Sigmoid colon (tissue), 7 donors: ENCODE results near the gene RIMKLA. TPM values are rescaled to one million over a fixed set of nuclear protein-coding genes. Genes with fewer than 3 reads are reported as not detected.

Experiments used
- DNase-seq: peaks from one replicate; pipeline ENCODE4 v3.0.0-alpha.2; 2019
- H3K27ac ChIP-seq, 4 donors: fragments of 200-600 bp; sonication (generic); one replicate each; pipeline ENCODE4 v1.5.1; 2016 to 2019; ENCODE audit warnings: mild to moderate bottlenecking in 1 of 4
- H3K27me3 ChIP-seq, 3 donors: fragments of 200-600 bp; sonication (generic); one replicate each; pipeline ENCODE4 v1.5.1; 2019; ENCODE audit warnings: mild to moderate bottlenecking in 1 of 3
- H3K36me3 ChIP-seq, 4 donors: fragments of 200-600 bp; sonication (generic); one replicate each; pipeline ENCODE4 v1.5.1; 2016 to 2019
- H3K4me1 ChIP-seq, 4 donors: fragments of 200-600 bp; sonication (generic); one replicate each; pipeline ENCODE4 v1.5.1; 2017 to 2019
- H3K4me3 ChIP-seq, 4 donors: fragments of 200-600 bp; sonication (generic); one replicate each; pipeline ENCODE4 v1.5.1; 2017 to 2019; ENCODE audit warnings: mild to moderate bottlenecking in 2 of 4, moderate library complexity in 1 of 4
- H3K9me3 ChIP-seq, 4 donors: fragments of 200-600 bp in 3 of 4; sonication (generic) in 3 of 4; one replicate each; pipeline versions ENCODE4 v1.5.1 to v1.6.1; 2013 to 2019
- CTCF ChIP-seq, 4 experiments: fragments of 450-650 bp in 3 of 4; fragments of 200-600 bp in 1 of 4; IDR thresholded peaks; one replicate each; pipeline ENCODE4 v1.5.1; 2016 to 2019; ENCODE audit warnings: antibody characterized with exemption in 4 of 4, mild to moderate bottlenecking in 3 of 4, moderate library complexity in 2 of 4
- EP300 ChIP-seq, 4 donors: sonication (generic); formaldehyde crosslinking; IDR thresholded peaks; one replicate each; pipeline ENCODE4 v1.6.1; 2017; ENCODE audit warnings: antibody characterized with exemption in 4 of 4
- POLR2A ChIP-seq, 2 donors: fragments of 450-650 bp; IDR thresholded peaks; one replicate each; pipeline ENCODE4 v1.6.1; 2016; ENCODE audit warnings: antibody characterized with exemption in 2 of 2, mild to moderate bottlenecking in 2 of 2, moderate library complexity in 2 of 2
- POLR2AphosphoS5 ChIP-seq, 4 donors: sonication (generic); formaldehyde crosslinking; IDR thresholded peaks; one replicate each; pipeline ENCODE4 v1.6.1; 2017; ENCODE audit warnings: antibody characterized with exemption in 4 of 4
- WGBS, 2 donors: extraction: QIAGEN DNeasy Blood & Tissue Kit; methylation state at CpG; one replicate each; pipeline ENCODE4 v1.1.7; 2013; 5-methylcytosine and 5-hydroxymethylcytosine counted together
- intact Hi-C: fragments of 100-400 bp; cut with DNase I; formaldehyde crosslinking; loops from one replicate; pipeline ENCODE4 v1.15.1; 2023
- polyA plus RNA-seq, 3 donors: library from polyadenylated mRNA; stranded (reverse); fragments of 200-250 nt; gene quantifications; one replicate each; pipeline ENCODE4 v1.2.3, GENCODE V29; 2013
- total RNA-seq, 4 donors: library from RNA; depleted of rRNA; stranded (reverse); fragments of >200 nt; gene quantifications; one replicate each; pipeline ENCODE4 v1.1.0, GENCODE V29; 2016
- donor health status: healthy with polysubstance abuse.
- donor health status: Bipolar disorder and iron deficiency.
- donor health status: healthy.

RIMKLA gene
- total and polyA plus RNA-seq, 7 donors = 2.1 to 11.4 (median 4.1) TPM

GRCh38 chr1:42456010-42456753 is 75.6 kb downstream of the RIMKLA start, which contains the start of the genes PPCS and ZMYND12:
Gene PPCS (plus strand): TSS chr1:42456543. CDS start chr1:42456566, 23 bp downstream.
Gene ZMYND12 (minus strand): TSS chr1:42456022. CDS start chr1:42455997, 25 bp downstream.
- peaks cover 0 to 24% (median 19%) of the 10 kb centered on the region in 4 donors for H3K4me1 ChIP-seq
- no peaks in the 10 kb centered on the region for H3K27me3 ChIP-seq
- DNase-seq = peak; percentile 92
- intact Hi-C loops = loop anchor here (1.0 to 10.0 kb wide), 4 partner anchors 37 to 281 kb away; partner anchors contain the start of genes FOXJ3 and RIMKLA
- H3K9me3 ChIP-seq = no peaks in the 10 kb centered on the region
- WGBS, 2 donors = 0% methylated on average over 66 of the region's 66 CpGs
- H3K36me3 ChIP-seq = peaks cover 0 to 32% (median 9%) of the 10 kb centered on the region in 4 donors
- H3K4me3 ChIP-seq = peak within 1 kb of the TSS; percentile 80 to 99 (median 92)
- no peak for TF ChIP-seq EP300 (IDR thresholded peaks at IDR 0.05)
- peak; percentile 44 to 87 (median 65) for TF ChIP-seq POLR2AphosphoS5 (IDR thresholded peaks at IDR 0.05)
- peak; percentile 36 to 66 for TF ChIP-seq POLR2A (IDR thresholded peaks at IDR 0.05)
- TF ChIP-seq CTCF (IDR thresholded peaks at IDR 0.05) = peak in 2 of 4 experiments; percentile 23 to 45
- H3K27ac ChIP-seq = peak within 1 kb of the TSS; percentile 88 to 93 (median 90)

DNA sequence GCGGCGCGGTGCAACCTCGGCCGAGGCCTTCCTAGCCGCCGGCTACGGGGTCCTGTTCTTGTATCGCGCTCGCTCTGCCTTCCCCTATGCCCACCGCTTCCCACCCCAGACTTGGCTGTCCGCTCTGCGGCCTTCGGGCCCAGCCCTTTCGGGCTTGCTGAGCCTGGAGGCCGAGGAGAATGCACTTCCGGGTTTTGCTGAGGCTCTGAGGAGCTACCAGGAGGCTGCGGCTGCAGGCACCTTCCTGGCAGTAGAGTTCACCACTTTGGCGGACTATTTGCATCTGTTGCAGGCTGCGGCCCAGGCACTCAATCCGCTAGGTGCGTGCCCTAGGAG is 76.1 kb downstream of the RIMKLA start:
- intact Hi-C loops = loop anchor here (1.0 to 10.0 kb wide), 4 partner anchors 38 to 282 kb away; partner anchors contain the start of genes FOXJ3 and RIMKLA
- Histone ChIP-seq H3K27ac (peak overlapping the region; percentile 88 to 93 (median 90)), H3K9me3 (no peaks in the 10 kb centered on the region), H3K4me1 (peaks cover 0 to 24% (median 19%) of the 10 kb centered on the region in 4 donors), H3K36me3 (peaks cover 0 to 34% (median 9%) of the 10 kb centered on the region in 4 donors), H3K27me3 (no peaks in the 10 kb centered on the region), H3K4me3 (peak overlapping the region; percentile 80 to 99 (median 92))
- peak; percentile 73 for DNase-seq
- 0 to 1% methylated on average over 23 of the region's 23 CpGs for WGBS, 2 donors
- no peak for TF ChIP-seq CTCF (IDR thresholded peaks at IDR 0.05)
- no peak for TF ChIP-seq EP300 (IDR thresholded peaks at IDR 0.05)
- TF ChIP-seq POLR2A (IDR thresholded peaks at IDR 0.05) = no peak
- no peak for TF ChIP-seq POLR2AphosphoS5 (IDR thresholded peaks at IDR 0.05)

- 78 to 88% methylated on average over 2 of the region's 2 CpGs for WGBS, 2 donors
- peaks cover 0 to 32% (median 29%) of the 10 kb centered on the region in 4 donors for H3K4me1 ChIP-seq
- H3K36me3 ChIP-seq = peaks cover 0 to 34% (median 9%) of the 10 kb centered on the region in 4 donors
- H3K27me3 ChIP-seq = no peaks in the 10 kb centered on the region
- intact Hi-C loops = loop anchor here (5.0 kb wide), 1 partner anchor 221 kb away; the partner anchor contains the start of gene YBX1
- no peak overlapping the region for H3K4me3 ChIP-seq
- H3K9me3 ChIP-seq = no peaks in the 10 kb centered on the region
- H3K27ac ChIP-seq = no peak overlapping the region
- DNase-seq = no peak
- no peak for TF ChIP-seq EP300 (IDR thresholded peaks at IDR 0.05)
- no peak for TF ChIP-seq CTCF (IDR thresholded peaks at IDR 0.05)
- no peak for TF ChIP-seq POLR2A (IDR thresholded peaks at IDR 0.05)
- no peak for TF ChIP-seq POLR2AphosphoS5 (IDR thresholded peaks at IDR 0.05)
These were observed 80.6 kb downstream of the RIMKLA start for GRCh38 chr1:42461196-42461595.

DNA sequence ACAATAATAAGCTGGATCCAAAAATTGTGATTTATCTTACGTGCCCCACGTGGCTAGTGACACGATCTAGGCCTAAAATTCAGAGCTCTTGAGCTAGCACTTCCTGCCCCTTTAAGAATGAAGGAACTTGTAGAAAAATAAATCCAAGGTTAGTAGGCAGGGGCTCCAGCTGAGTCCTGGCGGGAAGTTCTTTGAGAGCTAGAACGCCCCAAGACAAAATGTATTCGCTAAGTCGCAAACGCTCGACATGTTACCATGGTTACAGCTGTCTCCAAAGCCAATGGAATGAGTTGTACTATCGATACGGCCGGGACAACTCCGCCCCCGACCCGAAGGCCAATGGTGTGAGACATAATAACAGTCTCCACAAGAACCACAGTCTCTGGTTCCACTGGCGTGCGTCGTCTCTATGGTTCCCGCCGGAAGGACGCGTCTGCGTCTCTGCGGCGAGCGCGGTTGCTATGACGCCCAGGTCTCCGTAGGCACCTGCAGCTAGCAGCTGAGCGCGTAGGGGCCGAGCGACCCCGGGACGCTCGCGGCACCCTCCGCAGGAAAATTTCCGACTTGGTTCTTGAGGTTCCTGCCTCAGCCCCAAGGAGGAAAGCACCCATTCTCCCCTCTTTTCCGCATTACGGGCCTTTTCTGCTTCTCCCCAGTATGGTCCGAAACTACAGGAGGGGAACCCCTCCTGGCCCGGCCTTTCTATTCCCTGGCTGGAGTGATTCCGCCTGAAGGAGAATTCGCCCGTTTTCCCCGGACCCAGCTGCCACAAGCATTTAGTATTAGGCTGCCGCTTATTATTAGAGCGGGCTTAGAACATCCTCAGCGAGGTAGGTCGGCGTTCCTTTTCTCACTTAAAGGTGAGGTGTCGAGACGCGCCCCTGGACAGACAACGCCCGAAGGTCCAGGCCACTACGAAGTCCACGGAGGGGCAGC is 82.5 kb downstream of the RIMKLA start, which contains the start of gene CCDC30:
Gene CCDC30, plus strand, starts transcription at position 459 of the 936 bp plus-strand sequence. CDS start 17,266 bp downstream, outside the sequence.
- intact Hi-C loops = loop anchor here (5.0 kb wide), 1 partner anchor 219 kb away; the partner anchor contains the start of gene YBX1
- peaks cover 0 to 33% (median 8%) of the 10 kb centered on the region in 4 donors for H3K36me3 ChIP-seq
- no peaks in the 10 kb centered on the region for H3K9me3 ChIP-seq
- TF ChIP-seq POLR2A (IDR thresholded peaks at IDR 0.05) (no peak), POLR2AphosphoS5 (IDR thresholded peaks at IDR 0.05) (peak in 2 of 4 donors; percentile 40 to 54)
- H3K27me3 ChIP-seq = no peaks in the 10 kb centered on the region
- peak; percentile 98 for DNase-seq
- peak within 1 kb of the TSS; percentile 41 to 86 (median 72) for H3K4me3 ChIP-seq
- H3K27ac ChIP-seq = peak within 1 kb of the TSS; percentile 47 to 67 (median 54)
- WGBS, 2 donors = 1% methylated on average over 59 of the region's 59 CpGs
- H3K4me1 ChIP-seq = peaks cover 0 to 18% (median 18%) of the 10 kb centered on the region in 4 donors
